HG03571 (cell line): Measurements from ENCODE around the gene DNAJB1.
"Not testable (repeated sequence)": the region's sequence is repeated elsewhere in the genome, so short reads cannot be mapped to it uniquely, and the experiment has no call there.

Experiments used
- ATAC-seq: cut with Tn5 transposase; IDR thresholded peaks from one replicate; pipeline ENCODE4 v1.9.1; 2021; ENCODE audit not compliant: unreplicated experiment

The DNAJB1 gene

DNA sequence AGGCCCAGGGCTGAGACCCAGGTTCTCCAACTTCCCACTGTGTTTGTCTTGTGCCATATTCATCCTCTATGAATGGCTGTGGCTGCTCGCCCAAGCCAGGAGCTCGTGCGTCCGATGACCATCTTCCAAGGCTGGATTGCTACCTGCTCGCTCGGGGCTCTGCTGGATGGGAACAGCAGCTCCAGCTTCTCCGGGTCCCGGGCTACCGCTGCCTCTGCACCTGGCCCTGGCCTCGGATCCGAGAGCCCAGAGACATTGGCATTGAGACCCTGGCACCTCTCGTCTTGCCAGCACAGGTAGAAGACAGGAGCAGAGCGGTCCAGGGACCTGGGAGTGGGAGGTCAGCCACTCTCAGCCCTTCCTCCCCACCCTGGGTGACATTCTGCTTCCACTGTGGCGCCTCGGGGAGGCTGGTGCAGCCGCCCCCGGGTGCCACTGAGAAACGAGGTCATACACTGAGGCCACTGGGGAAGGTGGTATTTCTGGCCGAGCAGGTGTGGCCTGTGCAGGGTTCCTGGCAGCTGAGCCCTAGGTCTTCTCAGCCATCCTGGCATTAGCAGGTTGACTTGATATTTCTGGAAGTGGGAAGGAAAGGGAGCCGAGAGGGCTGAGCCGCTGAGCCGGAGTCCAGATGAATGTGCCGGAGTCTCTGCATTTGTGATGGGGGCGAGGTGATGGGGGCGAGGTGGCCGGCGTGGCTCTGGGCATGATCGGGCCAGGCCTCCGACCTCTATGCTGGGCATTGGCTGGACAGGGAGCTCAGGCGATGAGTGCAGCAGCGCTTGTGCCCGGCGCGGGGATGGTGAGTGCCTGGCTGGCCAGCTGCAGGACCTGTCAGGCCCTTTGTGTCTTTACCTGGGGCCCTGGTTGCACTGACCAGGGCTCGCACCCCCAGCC, 35.1 kb upstream of the DNAJB1 start:
- ATAC-seq, result no peak

DNA sequence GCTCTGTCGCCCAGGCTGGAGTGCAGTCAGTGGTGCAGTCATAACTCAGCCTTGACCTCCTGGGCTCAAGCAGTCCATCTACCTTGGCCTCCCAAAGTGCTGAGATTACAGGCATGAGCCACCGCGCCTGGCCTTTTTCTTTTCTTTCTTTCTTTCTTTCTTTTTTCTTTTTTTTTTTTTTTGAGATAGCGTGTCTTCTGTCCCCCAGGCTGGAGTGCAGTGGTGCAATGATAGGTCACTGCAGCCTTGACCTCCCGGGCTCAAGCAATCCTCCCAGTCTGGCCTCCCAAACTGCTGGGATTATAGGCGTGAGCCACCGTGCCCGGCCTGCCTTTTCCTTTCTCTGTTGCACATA, 33.8 kb upstream of the DNAJB1 start:
- not testable (repeated sequence) for ATAC-seq

DNA sequence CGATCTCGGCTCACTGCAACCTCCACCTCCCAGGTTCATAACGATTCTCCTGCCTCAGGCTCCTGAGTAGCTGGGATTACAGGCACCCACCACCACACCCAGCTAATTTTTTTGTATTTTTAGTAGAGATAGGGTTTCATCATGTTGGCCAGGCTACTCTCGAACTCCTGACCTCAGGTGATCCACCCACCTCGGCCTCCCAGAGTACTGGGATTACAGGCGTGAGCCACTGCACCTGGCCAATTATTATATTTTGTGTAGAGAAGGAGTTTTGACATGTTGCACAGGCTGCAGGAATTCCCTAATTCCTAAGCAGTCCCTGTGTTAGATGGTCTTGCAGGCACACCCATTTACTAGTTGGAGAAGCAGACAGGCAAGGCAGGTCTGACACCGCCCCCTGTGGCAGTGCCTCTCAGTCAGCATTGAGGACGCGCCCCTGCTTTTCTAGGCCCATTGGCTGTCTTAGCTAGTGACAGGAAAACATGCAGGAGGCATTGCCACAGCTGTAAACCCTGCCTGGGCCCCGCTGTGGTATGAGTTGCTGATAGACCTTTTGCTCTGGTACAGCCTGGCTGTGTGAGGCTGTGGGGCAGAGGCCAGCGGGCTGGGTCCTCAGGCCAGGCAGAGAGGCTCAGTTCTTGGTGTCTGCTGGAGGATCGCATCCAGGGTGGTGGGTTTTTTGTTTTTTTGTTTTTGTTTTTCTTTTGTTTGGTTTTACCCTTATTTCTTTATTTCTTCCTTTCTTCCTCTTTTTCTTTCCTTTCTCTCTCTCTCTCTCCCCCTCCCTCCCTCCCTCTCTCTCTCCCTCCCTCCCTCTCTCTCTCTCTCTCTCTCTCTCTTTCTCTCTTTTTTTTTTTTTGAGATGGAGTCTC, 33.2 kb upstream of the DNAJB1 start:
- ATAC-seq, result not testable (repeated sequence)

DNA sequence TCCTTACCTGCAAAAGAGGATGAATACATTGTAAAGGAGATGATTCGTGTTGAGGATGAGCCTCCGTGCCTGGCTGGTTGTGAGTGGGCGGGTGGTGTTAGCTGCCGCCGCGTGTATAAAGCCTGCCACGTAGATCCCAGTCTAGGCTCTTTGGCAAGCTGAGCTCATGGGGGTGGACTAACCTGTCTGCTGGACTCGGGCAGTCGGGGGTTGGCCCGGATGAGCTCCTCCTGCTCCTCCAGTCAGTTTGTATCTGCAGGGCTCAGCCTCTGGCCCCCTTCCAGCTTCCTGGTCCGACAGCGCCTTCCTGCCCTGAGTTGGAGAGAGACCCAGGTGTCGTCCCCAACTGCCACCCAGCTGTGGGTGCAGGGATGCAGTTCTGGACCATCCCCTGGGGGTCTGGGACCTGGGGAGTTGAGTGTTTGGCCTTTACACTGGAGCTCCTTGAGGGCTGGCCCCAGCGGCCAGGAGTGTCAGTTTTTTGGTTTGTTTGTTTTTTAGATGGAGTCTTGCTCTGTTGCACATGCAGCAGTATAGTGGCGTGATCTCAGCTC, 32.1 kb upstream of the DNAJB1 start:
- no peak for ATAC-seq

DNA sequence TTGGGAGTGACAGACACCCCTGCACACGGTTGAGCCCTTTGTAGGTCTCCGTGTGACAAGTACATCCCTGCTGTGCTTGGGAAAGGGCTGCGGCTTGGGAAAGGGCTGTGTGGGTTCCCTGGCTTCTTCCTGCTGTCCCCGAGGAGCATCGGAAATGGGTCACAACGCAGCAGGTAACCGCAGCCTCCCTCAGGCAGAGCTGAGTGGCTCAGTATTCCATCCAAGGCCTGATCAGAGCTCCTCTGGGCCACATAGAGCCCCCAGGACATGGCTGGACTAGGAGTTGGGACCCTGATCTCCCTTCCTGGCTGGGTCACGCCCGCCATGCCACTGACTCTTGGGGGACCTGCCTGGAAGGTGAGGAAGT, 27.5 kb upstream of the DNAJB1 start:
- ATAC-seq, result no peak

DNA sequence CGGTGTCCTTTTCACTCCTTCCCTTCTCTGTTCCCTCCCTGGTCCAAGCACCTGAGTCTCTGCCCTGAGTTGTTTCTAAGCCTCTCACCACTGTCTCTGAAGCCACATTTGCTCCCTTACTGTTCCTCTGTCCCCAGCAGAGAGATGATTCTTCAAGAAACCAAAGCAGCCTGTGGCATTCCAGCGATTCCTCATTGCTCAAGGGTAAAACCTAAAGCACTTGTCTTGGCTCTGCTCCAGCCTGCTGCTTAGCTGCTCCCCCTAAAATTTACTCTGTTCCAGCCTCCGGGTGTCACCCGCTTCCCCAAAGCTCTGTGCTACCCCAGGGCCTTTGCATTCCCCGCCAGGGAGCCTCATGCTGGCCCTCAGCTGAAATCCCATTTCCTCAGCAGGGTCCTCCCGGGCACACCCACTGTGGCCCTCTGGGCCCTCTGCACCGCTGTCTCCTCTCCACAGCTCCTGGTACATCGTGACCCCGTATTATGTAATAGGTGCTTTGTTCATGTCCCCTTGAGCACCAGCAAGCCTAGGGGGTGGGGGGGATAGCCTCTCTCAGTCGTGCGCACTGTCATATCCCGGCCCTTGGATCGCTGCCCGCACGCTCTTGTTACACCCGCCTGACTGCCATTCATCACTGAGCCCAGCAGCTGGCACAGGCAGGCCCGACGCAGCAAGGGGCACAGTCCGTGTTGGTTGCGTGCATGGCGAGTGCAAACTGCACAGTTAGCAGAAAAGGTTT, 26.9 kb upstream of the DNAJB1 start:
- no peak for ATAC-seq

DNA sequence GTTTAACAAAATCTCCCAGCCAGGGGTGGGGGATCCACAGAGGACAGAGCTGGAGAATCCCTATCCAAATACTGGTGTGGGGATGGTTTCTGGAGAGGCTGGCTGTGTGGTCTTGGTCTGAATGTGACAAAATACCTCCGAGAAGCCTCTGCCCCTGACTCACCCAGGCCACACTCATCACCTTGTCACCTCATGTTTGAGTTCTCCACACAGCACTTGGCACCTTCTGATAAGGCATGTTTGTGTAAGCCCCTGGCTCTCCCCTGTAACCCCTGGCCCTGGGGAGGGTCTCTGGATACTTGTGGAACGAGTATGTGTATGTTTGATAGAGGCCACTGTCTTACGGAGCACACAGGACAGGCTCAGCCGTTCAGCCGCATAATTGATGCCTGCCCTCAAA, 25.9 kb upstream of the DNAJB1 start:
- no peak for ATAC-seq

DNA sequence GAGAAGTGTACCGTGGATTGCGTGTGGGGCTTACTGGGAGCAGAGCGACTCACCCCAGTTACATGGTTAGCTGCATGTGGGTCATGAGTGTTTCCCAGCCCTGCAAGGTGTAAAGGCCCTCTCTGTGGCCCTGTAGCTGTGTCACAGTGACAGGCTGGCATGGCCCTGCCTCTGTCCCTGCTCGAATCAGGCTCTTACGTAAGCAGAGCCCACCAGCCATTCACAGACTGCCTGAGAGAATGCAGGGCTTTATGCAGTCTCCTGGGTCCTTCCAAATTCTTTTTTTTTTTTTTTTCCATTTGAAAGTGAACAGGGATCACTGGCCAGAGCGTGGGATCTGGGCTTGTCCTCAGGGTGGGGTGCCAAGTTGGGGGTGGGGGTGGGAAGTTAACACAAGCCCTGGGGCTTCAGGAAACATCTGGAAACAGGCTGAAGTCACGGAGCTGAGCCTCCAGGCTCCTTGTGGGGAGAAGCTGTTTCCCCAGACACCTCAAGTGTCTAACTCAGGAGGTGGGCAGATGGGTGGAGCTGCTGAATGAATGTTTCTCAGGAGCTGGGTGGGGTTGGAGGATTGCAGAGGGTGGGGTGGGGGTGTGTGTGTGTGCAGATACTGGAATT, 24.6 kb upstream of the DNAJB1 start:
- ATAC-seq, result no peak

DNA sequence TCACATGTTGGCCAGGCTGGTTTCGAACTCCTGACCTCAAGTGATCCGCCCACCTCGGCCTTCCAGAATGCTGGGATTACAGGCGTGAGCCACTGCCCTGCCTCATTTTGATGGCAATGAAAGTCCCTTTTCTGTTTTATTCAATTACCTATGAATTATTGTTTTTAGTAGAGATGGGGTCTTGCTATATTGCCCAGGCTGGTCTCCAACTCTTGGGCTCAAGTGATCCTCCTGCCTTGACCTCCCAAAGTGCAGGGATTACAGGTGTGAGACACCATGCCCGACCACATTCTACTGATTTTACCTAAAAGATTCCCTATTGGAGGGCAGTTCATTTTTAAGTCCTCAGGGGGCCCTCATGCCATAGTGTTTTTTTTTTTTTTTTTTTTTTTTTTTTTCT, 23.8 kb upstream of the DNAJB1 start:
- ATAC-seq, result not testable (repeated sequence)

DNA sequence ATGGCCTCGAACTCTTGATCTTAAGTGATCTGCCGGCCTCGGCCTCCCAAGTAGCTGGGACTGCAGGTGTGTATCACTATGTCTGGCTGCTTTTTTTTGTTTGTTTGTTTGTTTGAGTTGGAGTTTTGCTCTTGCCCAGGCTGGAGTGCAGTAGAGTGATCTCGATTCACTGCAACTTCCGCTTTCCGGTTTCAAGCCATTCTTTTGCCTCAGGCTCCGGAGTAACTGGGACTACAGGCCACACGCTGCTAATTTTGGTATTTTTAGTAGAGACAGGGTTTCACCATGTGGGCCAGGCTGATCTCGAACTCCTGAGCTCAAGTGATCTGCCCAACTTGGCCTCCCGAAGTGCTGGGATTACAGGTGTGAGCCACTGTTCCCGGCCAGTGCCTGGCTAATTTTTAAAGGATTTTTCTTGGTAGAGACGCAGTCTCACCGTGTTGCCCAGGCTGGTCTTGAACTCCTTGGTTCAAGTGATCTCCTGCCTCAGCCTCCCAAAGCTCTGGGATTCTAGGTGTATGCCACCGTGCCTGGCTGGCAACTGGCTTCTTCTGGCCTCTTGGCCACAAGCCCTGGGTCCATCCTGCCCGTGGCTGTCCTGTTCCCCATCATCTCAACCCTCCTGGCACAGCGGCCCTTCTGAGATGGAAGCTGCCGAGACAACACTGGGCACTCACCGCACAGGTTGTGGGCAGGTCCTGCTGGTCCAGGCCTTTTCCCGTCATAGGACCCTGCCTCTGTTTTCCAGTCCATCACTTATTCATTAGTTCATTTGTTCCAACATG, 22.7 kb upstream of the DNAJB1 start:
- no peak for ATAC-seq

DNA sequence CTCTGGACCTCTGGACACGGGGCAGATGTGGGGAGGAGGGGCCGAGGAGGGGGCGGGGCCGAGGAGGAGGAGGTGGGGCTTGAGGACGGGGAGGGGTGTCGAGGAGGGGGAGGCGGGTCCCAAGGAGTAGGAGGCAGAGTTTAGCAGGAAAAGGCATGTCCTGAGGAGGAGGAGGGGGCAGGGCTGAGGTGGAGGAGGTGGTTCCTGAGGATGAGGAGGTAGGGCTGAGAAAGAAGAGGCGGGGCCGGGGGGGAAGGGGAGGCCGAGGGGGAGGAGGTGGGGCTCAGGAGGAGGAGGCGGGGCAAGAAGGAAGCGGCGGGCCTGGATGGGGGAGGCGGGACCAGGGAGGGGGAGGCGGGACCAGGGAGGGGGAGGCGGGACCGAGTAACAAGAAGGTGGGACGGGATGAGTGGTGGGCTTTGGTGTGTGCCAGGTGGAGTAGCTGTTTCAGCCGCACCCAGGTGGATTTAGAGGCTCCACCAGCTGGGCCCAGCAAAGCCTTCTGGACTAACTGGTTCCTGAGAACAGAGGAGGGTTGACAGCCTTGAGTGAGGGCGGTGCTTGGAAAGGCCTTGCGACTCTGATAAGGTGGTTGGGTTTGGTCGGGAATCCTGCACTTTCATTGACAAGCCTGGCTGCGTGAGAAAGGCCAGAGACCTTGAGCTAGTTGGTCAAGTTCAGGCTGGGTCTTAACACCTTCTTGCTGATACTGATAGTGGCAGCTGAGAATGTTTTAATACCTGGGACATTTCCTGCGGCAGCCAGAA, 18.9 kb upstream of the DNAJB1 start:
- ATAC-seq, result no peak

DNA sequence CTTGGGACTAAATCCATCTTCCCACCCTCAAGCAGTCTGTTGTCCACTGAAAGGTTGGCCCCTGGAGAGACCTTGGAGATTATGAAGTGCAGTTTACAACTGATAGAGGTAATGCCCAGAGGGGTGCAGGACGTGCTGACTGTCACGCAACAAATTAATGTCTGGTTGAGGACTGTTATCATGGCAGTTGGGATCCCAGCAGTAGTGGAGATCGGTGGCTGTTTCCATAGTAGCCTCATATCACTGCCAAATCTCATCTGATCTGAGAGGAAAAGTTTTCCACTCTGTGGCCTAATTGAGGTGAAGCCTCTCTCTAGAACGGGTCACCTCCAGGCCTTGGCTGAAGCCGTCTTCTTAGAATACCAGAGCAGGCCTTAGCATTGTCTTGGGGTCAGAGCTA, 15.3 kb upstream of the DNAJB1 start:
- no peak for ATAC-seq

DNA sequence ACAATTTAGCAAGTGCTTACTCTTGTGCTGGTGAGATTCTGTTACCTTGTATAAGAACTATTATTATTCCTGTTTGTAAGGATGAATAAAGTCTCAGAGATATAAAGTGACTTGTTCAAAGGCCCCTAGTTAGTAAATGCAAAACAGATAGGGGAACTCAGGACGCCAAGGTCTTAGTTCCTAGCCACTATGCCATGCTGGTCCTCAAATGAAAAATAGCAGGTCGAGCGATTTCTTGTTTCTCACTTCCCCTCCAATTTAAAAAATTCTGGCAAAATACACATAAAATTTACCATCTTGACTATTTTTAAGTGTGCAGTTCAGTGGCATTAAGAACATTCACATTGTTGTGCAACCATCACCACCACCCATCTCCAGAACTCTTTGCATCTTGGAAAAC, 12.3 kb upstream of the DNAJB1 start:
- ATAC-seq, result no peak

DNA sequence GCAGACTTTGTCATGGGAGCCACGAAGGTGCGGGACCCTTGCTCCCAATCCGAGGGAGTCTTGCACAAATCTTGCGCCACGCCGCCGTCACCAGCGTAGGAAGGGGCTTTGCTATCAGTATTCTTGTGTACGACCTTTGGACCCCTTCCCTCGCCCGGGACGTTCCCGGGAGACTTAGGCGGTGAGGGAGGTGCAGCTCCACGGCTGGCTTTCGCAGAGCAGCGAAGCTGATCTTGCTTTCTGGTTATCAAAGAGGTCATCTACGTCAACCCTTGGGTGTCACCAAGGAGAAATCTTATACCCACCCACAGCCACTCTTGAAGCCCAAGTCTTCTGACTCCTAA, 11.8 kb upstream of the DNAJB1 start:
- ATAC-seq, result no peak

DNA sequence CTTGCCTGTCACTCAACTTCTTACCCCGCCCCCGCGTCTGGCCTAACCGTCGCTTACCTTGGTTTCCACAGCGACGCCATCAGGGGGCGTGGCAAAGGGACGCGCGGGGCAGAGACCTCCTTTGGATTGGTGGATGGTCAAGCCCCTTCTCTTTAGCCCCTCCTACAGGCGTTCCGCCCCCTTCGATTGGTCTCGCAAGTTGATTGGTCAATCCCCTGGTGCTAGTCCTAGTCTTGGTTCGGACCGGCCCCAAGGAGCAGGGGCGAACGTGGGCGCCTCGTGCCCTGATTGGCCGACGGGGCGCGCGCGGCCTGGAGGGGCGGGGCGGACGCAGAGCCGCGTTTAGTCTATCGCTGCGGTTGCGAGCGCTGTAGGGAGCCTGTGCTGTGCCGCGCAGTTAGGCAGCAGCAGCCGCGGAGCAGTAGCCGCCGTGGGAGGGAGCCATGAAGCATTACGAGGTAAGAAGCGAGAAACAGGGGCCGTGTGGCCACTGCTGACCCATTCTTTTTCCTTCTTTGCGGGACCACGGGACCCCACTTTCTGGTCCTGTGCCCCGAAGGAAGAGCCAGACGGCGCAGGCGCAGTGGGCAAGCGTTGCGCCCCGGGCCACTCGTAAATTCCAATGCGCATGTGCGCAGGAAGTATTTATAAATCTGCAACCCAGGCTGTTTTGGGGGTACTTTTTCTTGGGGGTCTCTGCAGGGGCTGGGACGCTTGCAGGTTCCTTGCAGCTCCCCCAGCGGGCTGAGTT, 11.2 kb upstream of the DNAJB1 start, which contains the start of gene TECR:
TECR (plus strand) TSS at position 341 of the 751 bp plus-strand sequence; CDS start at position 444, 103 bp downstream.
- ATAC-seq, result peak; percentile 90

DNA sequence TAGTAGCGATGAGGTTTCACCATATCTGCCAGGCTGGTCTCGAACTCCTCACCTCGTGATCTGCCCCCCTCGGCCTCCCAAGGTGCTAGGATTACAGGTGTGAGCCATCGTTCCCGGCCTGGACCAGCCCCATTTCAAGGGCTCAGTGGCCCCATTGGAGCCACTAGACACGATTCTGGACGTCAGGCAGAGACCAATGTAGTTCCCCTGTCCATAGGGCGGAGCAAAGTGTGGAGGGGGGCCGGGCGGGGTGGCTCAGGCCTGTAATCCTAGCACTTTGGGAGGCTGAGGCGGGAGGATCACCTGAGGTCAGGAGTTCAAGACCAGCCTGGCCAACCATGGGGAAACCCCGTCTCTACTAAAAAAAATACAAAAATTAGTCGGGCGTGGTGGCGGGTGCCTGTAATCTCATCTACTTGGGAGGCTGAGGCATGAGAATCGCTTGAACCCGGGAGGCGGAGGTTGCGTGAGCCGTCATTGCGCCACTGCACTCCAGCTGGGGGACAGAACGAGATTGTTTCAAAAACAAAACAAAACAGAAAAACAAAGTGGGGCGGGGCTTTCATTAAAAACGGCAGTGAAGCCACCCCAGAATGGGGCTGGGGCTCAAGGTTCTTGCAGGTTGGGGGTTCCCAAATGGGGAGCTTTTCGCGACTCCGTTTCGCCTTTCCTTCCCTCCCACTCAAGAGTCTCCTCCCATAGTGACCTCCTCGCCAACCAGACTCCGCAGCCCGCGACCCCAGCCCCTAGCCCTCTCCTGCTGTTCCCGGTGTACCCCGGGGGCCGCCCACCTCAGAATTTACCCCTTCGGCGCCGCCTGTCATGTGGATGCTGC, 10.4 kb upstream of the DNAJB1 start:
- no peak for ATAC-seq

DNA sequence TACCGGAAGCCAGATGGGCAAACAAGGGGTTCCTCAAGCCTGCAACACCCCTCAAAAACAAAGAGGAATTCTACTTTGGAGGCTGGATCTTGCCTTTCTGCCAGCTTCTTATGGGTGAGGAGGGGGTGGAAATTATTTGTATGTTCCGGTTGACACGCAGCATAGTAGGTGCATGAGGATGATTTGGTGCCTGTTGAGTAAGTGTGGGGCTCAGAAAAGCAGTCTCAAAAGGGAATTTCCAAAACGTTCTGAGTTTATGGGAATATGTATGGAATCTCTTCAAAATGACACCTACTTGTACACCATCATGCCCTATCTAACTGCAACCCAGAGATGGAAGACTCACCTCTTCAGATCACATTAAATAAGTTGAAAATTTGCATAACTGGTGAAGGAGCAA, 8.2 kb upstream of the DNAJB1 start:
- no peak for ATAC-seq

DNA sequence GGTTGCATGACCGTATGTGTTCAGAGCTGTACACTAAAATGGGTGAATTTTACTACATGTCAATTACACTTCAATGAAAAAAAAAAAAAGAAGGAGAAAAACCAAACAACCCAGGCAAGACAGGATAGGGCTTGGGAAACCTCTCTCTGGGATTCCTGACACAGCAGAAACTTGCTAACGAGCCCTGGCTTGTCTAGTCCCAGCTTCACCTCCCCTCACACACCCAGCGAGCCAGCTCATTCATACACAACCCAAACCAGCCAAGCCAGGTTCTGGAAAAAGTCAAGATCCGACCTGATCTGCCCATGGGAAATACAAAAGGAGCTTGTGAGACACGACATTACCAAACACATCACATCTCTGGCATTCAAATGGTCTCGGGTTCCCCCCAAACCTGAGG, 7.5 kb upstream of the DNAJB1 start:
- no peak for ATAC-seq
